ENCODE data around the gene NOX4.
"Not testable (repeated sequence)": the region's sequence is repeated elsewhere in the genome, so short reads cannot be mapped to it uniquely, and the experiment has no call there.

DNA sequence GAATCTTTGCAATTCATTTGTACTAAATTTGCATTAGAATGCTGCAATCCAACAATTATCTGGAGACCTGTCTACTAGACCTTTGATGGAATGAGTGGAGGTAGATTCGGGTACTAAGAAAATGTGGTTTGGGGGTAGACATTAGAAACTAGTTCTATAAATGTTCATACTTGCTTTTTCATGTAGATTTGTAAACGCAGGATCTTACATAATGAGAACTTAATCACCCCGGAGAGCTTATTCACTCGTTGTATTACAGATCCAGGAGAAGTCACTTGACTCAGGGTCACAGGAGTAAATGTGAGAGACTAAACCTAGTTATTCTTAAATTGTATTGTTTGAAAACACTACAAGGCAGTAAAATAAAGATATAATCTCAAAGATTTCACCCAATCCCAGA, 159.2 kb downstream of the NOX4 start:
- TF ChIP-seq, protein P1, sequence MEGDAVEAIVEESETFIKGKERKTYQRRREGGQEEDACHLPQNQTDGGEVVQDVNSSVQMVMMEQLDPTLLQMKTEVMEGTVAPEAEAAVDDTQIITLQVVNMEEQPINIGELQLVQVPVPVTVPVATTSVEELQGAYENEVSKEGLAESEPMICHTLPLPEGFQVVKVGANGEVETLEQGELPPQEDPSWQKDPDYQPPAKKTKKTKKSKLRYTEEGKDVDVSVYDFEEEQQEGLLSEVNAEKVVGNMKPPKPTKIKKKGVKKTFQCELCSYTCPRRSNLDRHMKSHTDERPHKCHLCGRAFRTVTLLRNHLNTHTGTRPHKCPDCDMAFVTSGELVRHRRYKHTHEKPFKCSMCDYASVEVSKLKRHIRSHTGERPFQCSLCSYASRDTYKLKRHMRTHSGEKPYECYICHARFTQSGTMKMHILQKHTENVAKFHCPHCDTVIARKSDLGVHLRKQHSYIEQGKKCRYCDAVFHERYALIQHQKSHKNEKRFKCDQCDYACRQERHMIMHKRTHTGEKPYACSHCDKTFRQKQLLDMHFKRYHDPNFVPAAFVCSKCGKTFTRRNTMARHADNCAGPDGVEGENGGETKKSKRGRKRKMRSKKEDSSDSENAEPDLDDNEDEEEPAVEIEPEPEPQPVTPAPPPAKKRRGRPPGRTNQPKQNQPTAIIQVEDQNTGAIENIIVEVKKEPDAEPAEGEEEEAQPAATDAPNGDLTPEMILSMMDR (IDR thresholded peaks at IDR 0.05; ENCODE audit: low read depth, low read length, poor library complexity, severe bottlenecking): not testable (repeated sequence)
- not testable (repeated sequence) for TF ChIP-seq EZH2phosphoT487 (IDR thresholded peaks at IDR 0.05; ENCODE audit: borderline replicate concordance, low read length)

Data from DOHH2 (cell line).